Cerebellar nuclear complex (tissue), 1 donor: Measurements from ENCODE around the gene FAM110D.
A peak's percentile ranks its signal among the peaks of the same experiment; 100 is the strongest.

Experiments
- DNase-seq, 2 experiments: peaks; one replicate each; lab custom pipeline; 2025; lab: John Stamatoyannopoulos, UW

FAM110D gene

DNA sequence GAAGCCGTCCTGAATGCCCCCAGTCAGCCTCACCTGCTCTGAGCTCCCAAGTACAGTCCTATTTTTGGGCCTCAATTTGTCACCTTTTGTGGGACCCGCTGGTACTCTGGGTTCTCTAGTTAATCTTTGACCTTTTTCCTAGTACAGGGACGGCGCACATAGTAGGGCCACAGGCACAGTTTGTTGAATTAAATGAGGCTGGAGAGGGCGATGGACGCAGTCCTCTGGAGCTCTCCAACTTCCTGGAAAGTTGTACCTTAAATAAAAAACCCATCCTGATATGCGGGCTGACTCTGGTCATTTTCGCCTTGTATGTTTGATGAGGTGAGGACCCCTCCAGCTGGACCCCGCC lies 4.8 kb downstream of the FAM110D start:
- no peak for DNase-seq

DNA sequence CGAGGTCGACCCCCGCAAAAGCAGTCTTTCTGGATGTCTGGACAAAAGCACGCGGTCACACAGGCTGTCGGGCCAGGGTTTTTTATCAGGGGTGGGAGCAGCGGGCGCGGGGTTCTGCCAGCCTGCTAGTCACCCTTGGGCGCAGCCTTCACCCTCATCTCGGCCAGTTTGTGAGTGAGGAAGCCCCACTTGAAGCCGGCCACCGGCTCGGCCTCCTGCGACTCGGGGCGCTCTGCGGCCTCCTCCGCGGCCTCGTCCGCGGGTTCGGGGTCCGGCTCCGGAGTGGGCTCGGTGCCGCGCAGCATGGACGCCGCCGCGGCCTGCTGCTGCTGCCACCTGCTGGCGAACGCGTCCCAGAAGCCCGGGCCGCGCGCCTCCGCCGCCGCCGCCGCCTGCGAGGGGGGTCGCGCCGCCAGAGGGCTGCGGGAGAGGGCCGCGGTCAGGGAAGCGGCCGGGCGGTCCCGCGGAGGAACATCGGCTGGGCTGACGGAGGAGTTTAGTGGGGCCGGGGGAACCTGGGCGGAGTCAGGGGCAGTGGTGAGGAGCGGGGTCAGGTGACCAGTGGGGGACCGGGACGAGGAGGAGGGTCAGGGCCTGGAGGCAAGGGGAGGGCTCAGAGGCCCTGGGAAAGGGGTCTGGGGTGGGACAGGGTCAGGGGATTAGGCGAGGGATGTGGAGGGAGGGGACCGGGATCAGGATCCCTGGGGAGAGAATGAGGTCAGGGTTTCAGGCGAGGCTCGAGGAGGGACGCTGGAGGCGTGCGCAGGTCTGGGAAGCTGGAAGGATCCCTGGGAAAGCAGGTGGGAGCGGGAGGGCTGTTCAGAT lies 5.4 kb downstream of the FAM110D start:
- no peak for DNase-seq

DNA sequence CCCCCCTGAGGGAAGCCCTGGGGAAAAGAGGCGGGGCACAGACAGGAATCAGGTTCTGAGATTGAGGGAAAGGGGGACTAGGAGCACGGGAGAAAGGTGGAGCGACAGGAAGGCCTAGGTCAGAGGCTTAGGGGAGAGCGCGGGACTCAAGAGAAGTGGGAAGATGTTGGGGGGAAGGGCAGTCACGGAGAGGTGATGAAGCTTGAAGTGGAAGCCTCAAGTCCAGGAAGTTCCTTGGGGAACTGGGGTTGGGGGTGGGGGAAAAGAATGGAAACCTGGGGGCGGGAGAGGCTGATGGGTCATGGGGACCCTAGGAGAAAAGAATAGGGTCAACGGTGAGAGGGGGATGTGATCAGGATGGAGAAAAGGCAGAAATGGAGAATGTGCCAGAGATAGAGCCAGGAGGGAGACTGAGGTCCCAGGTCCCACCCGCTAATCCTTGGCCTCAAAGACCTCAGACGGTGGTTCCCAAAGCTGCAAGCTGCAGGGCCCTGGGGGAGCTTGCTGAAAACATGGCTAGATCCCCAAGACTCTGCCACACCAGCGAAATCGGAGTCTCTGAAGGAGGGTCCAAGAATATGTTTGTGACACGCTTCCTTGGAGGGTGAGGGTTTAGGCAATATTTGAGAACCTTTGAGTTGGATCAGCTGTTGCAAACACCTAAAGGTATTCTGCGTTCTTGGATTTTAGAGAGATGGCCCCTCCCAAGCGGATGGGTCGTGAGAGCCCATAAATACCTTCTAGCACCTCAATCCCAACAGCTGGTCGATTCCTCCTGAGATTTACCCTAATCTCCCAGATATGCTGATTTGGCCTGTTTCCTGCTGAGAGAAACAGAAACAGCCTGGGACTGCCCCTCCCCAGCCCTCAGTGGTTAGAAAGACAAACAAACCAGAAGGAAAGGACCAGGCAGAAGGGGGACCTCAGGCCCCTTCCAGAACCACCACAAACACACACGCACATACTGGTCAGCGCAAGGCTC lies 6.3 kb downstream of the FAM110D start:
- DNase-seq = no peak

DNA sequence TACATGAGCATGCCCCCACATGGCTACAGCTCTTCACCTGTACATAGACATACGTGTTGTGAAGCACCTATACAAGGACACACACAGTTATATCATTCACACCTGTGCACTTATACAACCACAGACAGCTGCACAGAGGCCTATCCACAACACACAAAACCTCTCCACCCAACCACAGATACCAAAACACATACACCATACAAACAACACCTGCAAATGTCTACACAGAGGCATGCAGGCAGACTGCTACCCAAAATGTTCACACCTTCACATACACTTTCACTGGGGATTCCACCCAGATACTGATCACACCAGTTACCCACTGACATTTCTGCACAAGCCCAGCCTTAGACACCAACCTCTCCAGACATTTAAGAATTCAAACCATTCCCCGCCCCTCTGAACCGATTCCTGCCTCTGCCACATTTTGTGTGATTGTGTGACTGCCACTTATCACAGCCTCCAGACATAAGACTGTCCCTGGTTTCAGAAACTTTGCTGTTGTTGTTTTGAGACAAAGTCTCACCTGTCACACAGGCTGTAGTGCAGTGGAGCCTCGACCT lies 7.9 kb downstream of the FAM110D start:
- no peak for DNase-seq

DNA sequence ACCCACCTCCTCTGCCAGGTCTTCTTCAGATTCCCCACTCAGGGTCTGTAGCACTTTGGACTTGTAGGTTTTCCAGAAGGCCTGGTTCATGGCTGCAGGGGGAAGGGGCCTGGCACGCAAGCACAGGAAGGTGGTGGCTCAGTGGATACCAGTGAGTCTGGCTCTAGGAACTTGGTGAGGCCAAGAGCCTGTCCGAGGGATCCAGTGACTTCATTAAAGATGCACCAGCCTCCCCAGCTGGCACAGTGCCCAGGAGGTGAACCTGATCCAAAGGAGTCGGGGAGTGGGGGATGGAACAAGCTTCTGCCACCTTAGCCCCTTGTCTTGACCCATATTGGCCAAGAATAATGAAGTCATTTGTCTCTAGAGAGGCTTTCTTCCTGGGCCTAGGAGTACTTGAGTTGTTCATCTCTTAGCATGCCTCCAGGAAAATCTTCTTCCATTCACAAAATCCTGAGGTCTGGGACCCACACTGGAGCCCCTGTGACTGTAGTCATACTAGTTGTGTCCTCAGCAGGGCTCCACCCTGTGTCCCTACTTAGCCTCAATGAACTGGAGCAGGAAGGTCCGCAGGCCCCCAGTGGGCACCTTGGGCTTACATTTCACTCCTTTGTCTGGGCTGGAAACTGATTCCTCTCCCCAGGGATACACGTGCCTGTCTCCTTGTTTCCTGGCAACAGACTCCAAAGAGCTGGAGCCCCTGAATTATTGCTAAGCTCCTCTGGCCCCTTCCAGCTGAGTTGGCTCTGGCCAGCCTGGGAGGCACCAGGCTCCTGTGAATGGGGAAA lies 9.7 kb downstream of the FAM110D start, which contains the start of gene C1orf232:
C1orf232 (minus strand) TSS at position 554 of the 788 bp plus-strand sequence; CDS start at position 90, 464 bp downstream.
- no peak for DNase-seq

DNA sequence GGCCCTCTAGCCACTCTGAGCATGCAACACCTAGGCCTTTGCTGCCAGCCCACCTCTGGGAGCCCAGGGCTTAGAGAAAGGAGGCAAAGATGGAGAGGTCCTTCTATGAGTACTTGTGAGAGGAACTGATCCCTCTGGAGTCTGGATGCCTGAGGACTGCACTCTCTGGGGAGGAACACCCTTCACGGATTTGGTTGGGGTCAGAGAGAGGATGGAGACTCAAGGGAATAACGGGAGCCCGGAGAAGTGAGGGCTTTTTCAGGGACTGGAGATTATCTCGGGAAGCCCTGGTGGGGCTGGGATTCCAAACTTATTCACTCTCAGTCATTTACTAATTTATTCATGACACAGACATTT lies 10.3 kb downstream of the FAM110D start:
- DNase-seq = no peak

DNA sequence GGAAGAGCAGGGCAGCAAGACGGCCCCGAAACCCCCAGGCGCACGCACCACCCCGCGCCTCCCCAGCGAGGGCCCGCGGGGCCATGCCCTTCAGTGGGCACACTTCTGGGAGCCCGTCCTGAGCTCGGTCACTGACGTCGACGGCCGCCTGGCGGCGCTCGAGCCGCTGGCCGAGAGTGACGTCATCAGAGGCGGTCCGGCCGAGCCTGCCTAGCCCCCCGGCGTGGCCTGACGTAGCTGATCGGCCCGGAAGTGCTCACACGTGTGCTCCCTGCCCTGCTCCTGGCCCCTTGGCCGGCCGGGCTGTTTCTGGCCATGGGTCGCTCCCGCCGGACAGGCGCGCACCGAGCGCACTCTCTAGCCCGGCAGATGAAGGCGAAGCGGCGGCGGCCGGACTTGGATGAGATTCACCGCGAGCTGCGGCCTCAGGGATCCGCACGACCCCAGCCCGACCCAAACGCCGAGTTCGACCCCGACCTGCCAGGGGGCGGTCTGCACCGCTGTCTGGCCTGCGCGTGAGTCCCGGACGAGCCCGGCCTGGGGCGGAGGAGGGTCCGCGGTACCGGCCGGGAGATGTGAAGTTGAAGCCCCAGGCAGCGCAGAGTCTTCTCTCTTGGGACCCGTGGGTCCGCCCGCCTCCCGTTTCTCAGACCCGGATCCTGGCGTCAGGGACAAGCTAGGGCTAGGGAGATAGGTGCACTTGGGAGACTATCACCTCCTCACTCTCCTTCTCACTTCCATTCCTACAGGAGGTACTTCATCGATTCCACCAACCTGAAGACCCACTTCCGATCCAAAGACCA lies 11.0 kb downstream of the FAM110D start, which contains the start of gene ZNF593:
ZNF593 (plus strand) TSS at position 240 of the 803 bp plus-strand sequence; CDS start at position 316, 76 bp downstream.
- peak; percentile 58 to 62 for DNase-seq

DNA sequence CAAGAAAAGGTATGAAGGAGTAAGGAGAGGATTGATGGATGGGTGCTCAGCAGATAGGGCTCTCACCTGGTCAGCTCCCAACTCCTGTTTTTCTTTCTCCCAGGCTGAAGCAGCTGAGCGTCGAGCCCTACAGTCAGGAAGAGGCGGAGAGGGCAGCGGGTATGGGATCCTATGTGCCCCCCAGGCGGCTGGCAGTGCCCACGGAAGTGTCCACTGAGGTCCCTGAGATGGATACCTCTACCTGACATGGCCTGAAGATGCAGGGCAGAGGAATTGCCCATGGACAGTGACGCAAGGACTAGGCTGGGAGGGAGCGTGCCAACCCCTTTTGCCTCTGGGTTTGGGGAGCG lies 11.6 kb downstream of the FAM110D start:
- DNase-seq = no peak

DNA sequence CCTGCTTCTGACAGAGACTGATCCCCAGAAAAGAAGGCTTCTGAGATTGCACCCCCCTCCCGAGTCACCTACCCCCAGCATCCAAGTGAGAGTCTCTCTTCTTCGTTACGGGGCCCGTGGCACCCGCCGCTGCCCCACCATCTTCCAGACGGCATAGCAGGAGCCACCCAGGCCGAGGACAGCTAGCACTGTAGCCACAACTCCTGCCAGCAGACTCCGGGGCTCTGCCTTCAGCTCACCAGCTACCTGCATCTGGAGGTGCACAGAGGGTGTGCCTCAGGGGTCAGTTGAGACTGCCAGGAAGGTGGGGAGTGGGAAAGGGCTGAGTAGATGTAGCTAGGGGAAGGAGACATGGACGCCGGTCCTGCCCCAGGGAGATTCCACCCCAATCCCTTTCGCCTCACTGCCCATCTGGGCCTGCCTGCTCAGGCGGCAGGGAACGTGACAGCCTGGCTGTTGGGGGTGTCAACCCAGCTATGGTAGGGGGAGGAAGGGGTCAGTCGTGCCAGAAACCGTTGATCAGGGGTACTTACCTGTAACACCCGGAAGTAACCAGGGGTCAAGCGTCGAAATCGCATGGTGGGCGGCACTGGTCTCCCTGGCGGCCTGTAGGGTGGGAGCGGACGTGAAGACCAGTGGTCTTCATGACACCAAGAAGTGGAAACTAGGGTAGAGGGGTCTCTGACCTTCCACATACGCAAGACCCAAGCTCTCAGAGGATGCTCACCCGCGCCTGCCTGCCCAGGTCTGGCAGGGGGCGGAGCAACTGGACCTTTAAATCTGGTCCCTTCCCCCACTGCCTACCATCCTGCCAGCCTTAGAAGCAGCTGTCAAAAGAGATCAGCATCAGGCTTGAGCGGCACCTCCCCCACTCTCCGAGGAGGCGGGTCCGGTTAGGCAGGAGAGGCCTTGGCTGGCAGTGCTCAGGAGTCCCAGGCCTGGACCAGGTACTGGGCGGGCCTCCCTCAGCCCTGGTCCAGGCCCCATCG lies 12.5 kb downstream of the FAM110D start, which contains the start of gene ZNF593OS:
ZNF593OS (minus strand) TSS at position 749 of the 989 bp plus-strand sequence; CDS start at position 578, 171 bp downstream.
- DNase-seq = no peak

DNA sequence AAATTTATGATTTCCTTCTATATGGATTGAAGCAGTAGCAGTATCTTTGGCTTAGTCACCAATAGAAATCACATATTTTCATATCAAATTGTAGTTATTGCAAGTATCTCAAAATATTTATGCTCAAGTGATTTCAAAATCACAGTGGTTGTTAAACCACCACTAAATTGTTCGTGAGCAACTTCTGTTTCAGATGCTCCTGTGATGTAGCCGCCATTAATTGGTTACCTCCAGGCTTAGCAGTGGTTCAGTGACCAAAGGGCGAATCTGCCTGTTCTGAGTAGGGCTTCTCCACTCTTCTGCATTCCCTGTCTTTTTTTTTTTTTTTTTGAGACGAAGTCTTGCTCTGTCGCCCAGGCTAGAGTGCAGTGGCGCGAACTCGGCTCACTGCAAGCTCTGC lies 16.5 kb downstream of the FAM110D start:
- DNase-seq = no peak

DNA sequence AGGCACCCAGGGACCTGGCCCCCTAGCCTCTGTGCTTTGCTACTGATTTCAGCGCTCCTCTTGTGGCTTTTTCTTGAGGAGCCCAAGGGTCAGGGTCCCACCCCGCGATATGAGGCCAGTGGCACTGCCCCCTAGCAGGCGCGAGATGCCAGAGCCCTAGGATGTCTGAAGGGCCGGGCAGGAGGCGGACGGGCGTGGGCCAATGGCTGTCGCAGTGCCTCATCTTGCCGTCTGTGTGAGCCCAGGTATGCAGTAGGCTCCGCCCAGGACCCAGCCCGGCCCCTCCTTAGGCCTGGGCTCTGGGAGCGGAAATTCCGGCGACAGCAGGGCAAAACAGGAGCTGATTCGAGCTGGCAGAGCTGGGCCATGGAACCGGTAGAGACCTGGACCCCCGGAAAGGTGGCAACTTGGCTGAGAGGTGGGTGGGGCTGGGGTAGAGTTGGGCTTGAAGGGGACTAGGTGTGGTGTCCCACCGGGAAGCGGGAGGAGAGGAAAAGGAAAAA lies 18.4 kb downstream of the FAM110D start, which contains the start of gene CNKSR1:
CNKSR1 (plus strand) TSS at position 310 of the 503 bp plus-strand sequence; CDS start at position 367, 57 bp downstream.
- DNase-seq = no peak

DNA sequence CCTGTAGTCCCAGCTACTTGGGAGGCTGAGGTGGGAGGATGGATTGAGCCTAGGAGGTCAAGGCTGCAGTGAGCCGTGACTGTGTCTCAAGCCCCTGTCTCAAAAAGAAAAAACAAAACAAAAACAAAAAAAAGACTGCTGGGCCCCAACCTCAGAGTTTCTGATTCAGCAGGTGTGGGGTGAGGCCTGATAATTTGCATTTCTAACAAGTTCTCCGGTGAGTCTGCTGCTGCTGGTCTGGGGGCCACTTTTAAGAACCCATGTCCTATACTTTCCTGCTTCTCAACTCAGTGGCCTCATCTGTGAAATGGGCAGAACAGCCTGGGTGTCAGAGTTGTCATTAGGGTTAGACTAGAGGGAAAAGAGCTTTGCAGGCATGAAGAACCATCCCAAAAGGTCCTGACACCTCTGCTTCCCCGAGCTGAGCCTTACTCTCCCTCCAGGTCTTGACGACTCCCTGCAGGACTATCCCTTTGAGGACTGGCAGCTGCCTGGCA lies 21.2 kb downstream of the FAM110D start:
- DNase-seq = no peak

DNA sequence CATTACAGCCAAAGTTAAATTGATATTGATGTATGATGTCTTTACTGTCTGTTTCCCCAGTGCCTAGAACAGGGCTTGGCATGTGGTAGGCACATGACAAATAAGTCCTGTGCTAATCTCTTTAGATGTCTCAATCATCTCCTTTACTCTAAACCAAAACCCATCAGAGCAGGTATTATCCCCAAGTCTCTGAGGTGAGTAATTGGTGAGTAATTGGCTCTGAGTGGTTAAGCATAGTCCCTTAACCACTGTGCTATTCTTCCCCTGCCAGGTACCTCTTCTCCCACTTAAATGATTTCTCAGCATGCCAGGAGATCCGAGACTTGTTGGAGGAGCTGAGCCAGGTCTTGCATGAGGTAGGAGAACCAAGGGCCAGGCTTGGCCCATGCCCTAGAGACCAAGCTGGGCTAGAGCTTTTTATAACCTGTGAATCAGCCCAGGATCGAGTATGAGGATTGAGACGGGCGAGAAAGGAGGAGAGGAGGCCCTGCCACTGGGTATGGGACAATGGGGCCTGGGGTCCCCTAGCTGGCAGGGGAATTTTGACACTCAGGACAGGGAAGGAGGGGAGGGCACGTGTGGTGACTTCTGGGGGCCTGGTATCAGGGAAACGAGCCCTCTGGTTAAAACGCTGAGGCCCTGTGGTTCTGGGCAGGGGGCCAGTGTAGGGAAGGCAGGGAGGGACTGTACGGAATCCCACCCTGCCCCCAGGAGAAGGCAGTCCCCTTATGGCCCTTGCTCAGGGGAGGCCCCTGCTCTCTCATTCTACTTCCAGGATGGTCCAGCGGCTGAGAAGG lies 22.9 kb downstream of the FAM110D start:
- no peak for DNase-seq

DNA sequence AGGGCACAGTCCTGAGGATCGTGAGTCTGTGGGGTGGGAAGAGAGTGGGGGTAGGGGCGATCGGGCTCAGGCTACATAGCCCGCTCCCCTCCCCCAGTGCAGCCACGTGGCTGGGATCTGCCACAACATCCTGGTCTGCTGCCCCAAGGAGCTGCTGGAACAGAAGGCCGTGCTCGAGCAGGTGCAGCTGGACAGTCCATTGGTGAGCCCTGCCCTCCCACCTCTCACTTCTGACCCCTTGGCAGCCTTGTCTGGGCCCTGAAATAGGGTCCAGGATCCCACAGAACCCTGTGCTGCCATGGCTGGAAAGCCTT lies 23.5 kb downstream of the FAM110D start:
- DNase-seq = no peak

DNA sequence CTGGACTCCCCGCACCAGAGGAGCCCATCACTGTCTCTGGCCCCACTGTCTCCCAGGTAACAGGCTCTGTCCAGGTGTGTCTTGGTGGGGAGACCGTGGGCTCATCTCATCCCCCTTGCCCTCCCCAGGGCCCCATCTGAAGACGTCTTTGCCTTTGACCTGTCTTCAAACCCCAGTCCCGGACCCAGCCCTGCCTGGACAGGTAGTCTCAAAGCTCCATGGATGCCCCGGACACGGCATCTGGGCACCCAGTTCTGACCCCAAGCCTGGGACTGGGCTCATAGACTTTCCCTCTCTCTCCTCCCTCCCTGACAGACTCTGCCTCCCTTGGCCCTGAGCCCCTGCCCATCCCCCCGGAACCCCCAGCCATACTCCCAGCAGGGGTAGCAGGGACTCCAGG lies 25.2 kb downstream of the FAM110D start:
- DNase-seq = no peak

DNA sequence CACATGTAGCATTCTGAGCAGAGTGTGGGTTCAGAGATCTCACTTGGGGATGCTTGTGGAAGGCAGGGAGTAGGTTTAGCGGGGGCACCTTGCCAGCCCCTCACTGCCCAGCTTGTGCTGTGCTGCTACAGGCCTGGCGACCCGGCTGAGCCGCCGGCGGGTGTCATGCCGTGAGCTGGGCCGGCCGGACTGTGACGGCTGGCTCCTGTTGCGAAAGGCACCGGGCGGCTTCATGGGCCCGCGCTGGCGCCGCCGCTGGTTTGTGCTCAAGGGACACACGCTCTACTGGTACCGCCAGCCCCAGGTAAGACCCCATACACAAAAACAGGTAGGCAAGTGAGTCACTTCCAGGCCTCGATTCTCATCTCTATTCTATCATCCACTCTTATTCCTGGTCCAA lies 26.0 kb downstream of the FAM110D start:
- no peak for DNase-seq

DNA sequence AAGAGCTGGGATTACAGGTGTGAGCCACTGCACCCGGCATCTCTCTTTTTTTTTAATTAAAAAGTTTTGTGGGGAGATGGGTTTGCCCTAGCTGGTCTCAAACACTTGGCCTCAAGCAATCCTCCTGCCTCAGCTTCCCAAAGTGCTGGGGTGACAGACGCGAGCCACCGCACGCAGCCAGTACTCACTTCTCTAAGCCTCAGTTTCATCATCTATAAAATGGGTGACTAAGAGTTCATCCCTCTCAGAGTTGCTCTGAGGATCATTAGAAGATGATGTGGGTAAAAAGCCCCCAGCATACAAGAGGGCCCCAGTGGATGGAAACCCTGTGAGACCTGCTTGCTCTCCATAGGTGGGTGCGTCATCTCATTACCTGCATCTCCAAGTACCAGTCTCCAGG lies 29.0 kb downstream of the FAM110D start:
- no peak for DNase-seq

DNA sequence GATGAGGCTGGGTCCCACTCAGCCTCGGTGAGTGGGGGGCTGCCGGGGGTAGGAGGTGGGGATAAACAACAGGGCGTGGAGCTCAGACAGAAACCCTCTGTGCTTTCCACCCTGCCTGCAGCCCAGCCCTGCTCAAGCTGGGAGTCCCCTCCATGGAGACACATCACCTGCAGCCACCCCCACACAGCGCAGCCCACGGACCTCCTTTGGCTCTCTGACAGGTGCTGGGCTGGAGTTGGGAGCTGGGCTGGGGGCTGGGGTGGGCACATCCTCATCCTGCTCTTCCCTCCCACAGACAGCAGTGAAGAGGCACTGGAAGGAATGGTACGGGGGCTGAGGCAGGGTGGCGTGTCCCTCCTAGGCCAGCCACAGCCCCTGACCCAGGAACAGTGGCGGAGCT lies 29.6 kb downstream of the FAM110D start:
- DNase-seq = no peak
